Astrocyte of the hippocampus (primary cell): ENCODE results near the gene TSPEAR.
A peak's percentile ranks its signal among the peaks of the same experiment; 100 is the strongest.

Experiments
- DNase-seq: peaks from one replicate; pipeline ENCODE4 v3.0.0; 2011; ENCODE audit warnings: low read depth, low spot score

The TSPEAR gene

DNA sequence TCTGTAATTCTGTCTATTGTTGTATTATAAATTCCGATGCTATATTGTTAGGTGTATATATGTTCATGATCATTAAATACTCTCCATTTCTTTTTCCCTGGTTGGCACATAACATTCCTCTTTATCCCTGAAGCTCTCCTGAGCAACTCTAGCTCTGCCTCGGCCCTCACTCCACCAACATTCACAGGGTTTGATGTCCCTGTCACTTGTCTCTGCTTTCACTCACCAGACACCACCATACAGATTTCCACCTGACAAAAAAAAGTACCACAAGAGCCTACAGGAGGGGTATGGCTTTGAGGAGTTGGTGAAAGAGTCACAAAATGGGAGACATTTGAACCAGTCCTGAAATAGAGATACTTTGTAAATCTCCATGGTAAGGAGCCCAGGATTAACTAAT, 8.8 kb upstream of the TSPEAR start:
- no peak for DNase-seq

DNA sequence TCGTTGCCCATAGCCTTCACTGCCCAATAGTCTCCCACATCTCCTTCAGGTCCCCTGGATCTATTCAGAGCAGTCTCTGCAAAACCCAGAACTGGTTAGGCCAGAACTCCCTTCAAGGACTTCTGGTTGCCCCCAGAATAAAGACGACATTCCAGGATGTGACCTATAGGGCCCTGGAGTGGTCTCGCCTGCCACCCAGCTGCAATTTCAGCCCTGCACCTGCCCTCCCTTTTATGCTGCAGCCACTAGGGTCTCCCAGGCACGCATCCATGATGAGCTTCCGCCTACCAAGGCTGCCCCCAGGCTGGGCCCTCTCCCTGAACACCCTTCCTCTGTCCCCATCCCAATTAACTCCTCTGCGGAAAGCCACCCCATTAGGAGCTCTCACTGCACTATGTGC, 7.2 kb upstream of the TSPEAR start:
- DNase-seq, result no peak

DNA sequence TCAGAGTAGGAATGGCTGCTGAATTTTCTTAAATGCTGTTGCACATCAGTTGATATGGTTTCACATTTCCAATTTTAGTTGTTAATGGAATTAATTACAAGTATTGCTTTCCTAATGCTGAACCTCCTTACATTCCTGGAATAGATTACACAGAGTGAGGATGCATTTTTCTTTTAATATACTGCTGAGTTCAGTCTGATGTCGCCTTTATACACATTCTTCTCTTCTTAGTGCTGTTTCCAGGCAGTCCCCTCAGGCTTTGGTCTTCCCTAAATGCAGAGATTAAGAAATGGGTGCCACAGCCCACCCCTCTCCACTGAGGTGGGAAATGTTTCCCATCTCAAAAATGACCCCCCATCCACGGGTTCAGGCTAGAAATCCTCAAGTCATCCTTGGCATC, 6.7 kb upstream of the TSPEAR start:
- no peak for DNase-seq

DNA sequence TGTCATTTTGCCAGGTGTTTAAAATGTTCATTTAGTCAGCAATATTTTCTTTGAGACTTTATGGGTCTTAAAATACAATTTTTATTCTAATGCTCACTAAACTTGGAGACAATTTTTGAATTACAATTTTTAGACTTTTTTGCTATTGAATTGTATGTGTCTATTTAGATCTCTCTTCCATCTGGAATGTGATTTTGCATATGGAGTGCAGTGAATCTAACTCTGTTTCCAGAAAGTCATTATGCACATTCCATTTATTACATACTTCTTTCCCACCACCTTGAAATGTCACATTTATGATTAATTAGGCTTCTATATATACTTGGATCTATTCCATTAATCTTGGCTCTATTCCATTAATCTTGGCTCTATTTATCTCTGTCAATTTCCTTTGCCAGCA, 5.6 kb upstream of the TSPEAR start:
- DNase-seq, result no peak

DNA sequence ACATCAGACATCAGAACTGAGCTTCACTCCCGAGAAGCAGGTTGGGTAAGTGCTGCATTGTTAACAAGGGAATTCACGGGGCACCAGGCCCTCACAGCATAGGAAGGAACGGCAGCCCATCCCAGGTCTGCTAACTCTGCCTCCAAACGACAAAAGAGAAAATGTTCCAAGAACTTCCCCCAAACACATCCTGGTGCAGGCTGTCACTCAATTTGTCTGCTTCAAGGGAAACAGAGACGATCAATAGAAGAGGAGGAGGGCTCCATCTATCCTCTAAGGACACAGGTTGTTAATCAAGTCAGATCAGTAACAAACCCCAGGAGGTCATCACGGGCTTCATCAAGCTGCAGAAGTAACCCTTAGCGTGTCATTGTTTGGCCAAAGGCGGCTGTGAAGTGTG, 3.5 kb upstream of the TSPEAR start:
- no peak for DNase-seq

DNA sequence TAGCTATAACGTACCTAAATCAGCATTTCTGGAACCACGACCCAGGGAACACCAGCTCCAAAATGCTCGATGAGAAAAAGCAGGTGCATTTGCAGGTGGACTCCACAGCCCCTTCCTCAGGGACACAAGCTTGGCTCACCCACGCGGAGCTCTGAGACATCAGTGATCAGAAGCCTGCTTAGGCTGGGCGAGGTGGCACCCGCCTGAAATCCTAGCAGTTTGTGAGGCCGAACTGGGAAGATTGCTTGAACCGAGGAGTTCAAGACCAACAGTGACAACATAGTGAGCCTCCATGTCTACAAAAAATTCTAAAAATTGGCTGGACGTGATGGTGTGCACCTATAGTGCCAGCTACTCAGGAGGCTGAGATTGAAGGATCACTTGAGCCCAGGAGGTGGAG, 2.5 kb upstream of the TSPEAR start:
- DNase-seq, result no peak

DNA sequence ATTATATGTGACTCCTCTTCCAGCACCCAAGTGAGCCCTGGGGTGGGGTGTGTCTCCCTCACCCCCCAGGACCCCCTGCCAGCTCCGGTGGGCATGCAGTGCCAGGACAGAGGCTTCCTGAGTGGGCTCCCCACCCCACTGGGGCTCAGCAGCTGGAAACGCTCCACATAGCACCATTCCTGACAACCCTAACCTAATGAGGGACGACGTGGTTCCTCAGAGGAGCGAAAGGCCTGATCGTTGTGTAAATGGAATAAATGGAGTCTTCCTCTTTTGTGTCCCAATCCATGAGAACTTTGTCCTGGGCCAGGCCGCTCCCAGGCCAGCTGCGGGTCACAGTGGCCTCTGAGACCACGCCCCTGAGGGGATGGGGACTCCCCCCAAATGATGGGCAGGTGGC, 1.8 kb upstream of the TSPEAR start:
- DNase-seq, result no peak

DNA sequence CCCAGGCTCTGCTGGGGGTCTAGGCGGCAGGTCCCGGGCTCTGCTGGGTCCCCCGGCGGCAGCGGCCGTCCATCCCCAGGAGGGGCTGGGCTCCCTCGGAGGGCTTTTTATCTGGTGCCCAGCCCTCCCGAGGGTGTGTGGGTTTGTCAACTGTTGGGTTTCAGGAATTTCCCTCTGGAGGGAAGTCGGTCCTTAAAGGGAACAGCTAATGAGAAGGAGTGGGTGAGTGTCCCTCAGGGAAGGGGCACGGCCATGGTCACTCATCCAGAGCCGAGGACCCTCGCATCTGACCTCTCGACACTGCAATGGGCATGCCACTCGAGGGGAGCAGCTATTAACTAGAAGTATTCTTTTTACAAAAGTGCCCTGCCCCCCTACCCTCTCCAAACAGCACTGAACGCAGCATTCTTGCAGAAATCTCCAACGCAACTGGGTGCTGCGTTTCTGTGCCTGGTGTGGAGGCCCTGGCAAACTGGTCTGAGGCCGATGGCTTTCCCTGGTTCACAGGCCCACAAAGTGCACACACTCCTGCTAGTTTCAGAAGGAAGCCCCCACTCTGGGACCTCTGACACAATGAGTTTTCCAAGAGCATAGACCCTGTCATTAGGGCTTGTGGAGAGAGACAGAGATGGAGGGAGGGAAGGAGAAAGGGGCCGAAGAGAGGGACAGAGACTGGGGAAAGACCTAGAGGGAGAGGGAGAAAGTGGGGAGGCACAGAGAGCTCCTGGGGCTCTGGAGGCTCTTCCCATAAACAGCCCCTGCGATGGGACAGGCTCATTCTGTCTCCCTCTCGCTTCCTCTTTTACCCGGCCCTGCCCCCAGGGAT, 1.0 kb upstream of the TSPEAR start:
- no peak for DNase-seq

DNA sequence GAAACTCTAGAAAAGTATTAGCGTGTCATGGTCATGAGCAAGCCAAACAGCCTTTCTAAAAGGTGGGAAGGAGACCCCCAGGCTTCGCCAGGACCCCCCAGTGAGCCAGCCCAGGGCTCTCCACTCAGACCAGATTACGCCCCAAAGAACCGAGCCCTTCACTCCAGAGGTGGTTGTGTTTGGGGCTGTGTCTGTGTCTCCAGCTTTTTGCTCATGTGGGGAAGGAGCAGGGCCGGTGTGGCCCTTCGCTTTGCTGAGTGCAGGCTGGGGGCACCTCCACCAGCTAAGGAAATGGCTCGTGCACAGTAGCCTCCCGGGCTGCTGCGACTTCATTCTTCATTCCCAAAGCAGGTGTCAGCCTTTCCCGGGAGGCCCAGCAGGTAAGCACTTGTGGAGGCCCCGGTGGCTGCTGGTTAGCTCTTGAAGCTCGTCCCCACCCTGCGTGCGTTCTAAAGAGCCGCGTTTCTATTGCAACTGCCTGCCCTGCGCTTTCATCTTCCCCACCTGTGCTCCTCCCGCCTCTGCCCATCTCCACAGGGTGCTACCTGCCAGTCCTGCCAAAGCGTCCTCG, 531 bp downstream of the TSPEAR start:
- no peak for DNase-seq

DNA sequence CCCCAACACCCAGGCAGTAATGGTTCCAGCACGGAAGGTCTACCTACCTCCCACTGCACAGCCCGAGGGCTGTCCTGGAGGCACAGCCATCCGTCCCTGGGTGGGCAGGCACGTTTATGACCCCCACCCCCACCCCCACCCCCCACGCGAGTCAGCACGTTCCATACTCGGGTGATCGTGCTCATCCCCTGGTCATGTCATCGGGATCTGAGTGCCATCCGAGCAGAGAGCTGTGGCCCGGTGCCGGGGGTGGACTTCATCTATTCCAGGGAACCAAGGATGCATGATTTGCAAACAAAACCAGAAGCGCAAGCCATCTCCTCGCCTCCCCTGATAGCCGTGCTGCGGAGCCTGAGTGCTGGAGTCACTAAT, 1.1 kb downstream of the TSPEAR start:
- no peak for DNase-seq

DNA sequence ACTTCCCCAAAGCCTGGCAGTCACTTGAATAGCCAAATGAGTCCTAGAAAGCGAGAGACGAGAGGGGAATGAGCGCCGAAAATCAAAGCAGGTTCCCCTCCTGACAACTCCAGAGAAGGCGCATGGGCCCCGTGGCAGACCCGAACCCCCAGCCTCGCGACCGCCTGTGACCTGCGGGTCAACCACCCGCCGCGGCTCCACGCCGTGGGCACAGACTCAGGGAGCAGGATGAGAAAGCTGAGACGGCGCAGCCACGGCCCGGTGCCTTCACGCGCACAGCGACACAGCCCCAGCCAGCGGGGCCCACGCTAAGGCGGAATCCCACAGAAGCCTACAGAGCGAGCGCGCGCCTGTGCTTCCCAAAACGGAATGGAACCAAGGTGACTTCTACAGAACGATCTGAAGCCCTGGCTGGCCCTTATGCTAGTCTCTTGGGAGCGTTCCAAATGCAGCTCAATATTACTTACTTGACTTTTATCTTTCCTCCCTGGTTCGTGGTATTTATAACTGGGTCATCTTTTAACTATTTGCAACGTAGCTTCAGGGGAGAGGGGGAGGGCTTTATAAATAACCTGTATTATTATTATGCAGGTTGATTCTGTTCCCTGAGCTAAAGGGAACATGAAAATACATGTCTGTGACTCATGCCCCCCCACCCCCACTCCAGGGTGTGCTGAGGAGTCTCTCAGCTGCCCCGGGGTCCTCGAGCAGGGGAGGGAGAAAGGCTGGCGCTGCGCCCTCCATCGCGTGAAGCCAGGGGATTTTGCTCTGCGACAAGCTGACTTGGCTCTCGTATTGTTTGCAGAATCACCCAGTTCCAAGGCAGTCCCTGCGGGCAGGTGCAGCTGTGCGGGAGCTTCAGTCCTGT, 1.7 kb downstream of the TSPEAR start:
- peak; percentile 21 for DNase-seq

DNA sequence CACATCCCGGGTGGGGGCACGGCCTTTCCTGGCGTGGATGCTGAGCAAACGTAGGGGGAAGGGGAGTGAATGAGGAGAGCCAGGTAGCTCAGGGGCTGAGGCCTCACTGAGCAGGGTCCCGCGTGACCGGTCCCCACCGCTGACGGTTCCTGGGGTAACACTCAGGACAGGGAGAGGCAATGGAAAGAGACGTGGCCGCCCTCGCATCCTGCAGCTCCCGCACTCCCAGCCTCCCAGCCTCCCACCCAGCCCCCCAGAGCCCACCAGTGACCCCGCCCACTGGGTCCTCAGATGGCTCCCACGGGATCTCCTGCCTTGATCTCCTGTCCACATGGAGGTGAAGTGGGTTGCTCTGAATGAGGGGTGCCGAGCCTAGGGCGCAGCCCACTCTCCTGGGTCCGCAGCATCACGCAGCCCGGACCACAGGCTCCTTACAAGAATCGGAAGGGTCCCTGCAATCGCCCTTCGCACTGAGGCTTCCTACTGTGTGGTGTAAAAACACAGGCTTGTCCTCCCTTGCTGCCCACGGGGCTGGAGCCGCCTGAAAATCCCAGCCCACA, 2.4 kb downstream of the TSPEAR start:
- no peak for DNase-seq

DNA sequence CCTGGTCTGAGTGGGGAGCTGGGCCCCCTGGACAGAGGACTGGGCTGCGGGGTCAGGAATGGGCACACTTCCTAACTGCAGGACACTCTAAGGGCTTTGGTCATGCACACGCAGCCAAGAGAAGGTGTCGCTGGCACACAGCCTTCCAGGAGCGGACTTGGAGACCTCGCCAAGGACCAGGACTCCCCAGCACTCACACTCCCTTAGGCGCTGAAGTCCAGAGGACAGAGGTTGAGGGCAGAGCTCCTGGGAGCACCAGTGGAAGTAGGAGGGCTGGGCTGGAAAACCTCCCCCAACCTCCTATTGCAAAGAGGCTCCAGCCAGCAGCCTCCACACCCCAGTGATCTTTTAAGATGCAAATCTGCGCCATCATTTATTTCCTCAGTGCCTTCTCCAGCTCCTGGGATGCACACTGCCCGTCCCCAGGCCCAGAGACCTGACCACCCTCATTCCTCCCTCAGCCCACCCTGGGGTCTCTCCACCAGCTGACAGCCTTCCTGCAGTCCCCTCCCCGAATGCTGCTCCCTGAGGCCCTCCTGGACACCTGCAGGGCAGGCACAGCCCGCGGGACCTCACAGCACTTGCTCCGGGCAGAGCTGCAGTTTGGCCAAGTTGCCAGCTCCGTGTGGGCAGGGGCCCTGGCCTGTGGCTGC, 3.0 kb downstream of the TSPEAR start:
- no peak for DNase-seq

DNA sequence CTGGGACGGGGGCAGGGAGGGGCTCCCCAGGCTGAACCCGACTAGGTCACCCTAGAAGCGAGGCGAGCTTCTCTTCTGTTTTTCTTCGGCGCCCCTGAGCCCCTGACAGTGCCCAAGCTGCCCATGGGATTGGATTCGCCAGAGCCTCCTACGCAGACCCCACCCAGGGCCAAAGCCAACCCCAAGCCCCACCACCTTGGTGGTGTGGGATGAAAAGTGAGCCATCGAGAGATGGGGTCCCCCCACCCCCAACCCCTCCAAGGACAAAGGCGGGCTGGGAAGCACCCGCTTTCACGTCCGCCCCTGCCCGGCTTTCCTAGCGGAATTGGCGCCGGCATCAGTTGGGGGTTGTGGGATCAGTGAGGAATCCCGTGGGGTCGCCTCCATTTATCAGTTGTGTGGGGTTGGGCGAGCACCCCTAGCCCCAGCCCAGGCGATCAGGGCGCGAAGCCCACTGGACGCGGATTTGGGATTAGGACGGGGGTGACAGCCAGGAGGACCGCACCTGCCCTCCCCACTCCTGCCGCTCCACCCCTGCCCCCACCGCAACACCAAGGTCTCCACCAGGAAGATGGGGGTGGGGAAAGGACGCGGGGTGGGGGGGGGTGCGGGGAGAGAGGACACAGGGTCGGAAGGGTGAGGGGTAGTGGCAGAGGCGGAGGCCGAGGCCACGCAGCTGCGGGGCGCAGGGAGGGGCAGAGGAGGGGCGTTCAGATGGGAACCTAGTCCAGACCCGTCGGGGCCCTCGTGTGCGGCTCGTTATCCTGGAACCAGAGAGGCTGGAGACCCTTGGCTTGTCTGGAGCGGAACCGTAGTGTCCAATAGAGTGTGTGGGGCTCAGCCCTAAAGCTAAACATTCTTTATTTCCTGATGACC, 4.4 kb downstream of the TSPEAR start:
- no peak for DNase-seq

DNA sequence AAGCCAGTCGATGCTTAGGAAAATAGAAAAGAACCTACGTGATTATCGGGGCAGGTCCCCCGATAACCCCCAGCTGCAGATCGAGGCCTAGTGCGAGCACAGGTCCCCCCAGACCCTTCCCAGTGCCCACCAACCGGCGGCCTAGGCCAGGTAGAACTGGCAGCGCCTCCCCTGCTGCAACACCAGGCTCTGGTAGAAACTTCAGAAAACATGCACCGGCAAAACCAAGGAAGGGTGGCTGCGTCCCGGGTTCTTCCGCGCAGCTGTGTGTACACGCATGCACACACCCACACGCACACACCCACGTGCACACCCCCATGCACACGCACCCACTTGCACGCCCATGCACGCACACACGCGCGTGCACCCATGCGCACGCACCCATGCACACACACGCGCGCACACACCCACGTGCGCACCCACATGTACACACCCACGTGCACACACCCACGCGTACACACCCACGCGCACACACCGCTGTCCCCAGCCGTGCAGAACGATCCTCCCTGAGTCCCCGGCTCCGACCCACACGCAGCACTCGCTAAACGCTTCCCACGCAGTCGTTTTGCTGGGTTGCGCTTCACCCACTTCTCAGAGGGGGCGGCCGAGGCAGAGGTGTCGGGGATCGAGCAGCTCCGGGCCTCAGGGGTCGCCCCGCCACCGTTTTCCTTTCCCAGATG, 5.2 kb downstream of the TSPEAR start:
- no peak for DNase-seq

DNA sequence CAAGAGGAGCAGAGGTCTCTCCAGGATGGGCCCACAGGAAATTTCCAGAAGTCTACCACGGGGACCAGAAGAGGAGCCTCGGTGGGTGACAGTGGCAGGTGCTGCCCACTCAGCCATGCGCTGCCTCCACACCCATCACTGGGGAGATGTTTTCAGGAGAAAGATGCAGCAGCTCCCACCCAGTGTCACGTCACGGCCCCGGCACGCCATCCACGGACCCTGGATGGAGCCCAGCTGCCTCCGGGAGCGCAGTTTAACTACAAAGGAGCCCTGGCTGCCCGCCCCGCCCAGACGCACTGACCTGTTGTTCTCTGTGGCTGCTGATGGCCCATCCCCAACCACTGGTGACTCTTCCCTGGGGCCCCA, 6.8 kb downstream of the TSPEAR start:
- no peak for DNase-seq

DNA sequence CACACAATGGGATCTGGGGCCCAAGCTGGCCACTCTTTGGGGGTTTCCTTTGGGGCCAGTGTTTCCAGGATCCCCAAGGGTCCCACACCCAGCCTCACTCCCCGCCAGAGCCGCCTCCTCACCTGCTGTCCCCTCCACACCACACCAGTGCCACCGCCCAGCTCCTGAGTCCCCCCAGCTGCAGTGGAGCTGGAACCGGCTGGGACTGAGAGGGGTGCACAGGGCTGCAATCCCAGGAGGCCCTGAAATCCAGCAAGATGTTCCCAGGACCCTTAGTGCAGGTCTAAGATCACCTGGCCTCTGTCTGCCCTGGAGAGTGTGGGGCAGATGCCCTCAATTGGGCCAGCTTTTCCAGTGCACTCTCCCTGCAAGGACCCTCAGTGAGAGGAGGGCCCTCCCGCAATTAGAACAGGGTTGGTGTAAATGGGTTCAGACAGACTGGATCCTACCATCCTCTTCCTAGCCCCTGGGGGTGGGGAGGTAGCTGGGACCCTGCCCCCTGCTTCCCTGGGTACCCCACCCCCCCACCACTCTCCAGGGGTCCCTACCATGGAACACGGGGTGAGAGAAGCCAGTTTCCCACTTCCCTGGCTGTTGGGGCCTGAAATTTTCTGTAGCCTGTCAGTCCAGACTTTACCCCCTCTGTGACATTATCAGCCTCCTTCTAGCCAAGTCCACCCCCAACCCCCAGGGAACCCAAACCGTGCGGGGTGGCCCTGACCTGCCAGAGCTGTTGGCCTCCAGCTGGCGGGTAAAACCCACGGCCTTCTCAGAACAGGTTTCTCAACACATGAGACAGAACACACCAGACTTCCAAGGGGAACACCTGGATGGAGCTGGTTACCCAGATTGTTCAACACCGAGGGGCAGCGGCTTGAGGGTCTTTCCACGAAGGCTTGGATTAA, 7.4 kb downstream of the TSPEAR start:
- no peak for DNase-seq

DNA sequence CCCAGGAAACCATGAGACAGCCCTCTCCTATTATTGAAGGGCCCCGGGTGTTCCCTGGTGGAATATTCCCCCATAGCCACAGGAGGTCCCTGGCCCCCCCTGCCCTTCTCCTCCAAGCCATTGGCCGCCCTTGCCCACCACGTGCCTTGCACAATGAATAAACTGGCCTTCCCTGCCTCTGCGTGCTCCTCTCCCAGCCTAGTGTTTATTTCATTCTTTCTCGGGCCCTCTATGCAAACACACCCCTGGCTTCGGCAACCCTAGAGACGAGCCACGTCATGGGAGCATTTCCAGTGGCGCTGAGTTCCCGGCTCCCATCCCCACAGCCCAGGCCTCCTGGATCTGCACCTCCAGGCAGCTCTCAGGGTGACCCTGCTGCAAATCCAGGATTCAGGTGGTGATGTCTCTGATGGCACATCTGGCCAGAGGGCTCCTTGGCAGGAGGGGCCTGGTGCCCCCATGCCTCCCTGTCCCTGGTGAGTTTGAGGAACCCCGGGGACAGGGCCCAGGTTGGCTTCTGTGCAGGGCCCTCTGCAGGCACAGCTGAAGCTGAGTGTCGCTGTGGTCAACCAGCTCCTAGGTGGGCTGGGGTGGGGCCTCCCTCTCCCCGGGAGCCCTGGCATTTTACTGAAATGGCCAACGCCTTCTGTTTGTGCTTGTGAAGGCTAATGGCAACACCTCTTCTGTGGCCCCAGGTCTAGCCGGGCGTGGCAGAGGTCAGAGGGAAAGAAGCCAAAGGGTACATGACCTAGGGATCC, 8.2 kb downstream of the TSPEAR start:
- DNase-seq, result no peak
